GM19467 (cell line): Measurements from ENCODE around the gene NDUFC2.
"Not testable (repeated sequence)": the region's sequence is repeated elsewhere in the genome, so short reads cannot be mapped to it uniquely, and the experiment has no call there.

Source experiments
- ATAC-seq: cut with Tn5 transposase; IDR thresholded peaks from one replicate; pipeline ENCODE4 v1.9.1; 2021; ENCODE audit warnings: mild to moderate bottlenecking, moderate library complexity; ENCODE audit not compliant: unreplicated experiment

NDUFC2 gene

DNA sequence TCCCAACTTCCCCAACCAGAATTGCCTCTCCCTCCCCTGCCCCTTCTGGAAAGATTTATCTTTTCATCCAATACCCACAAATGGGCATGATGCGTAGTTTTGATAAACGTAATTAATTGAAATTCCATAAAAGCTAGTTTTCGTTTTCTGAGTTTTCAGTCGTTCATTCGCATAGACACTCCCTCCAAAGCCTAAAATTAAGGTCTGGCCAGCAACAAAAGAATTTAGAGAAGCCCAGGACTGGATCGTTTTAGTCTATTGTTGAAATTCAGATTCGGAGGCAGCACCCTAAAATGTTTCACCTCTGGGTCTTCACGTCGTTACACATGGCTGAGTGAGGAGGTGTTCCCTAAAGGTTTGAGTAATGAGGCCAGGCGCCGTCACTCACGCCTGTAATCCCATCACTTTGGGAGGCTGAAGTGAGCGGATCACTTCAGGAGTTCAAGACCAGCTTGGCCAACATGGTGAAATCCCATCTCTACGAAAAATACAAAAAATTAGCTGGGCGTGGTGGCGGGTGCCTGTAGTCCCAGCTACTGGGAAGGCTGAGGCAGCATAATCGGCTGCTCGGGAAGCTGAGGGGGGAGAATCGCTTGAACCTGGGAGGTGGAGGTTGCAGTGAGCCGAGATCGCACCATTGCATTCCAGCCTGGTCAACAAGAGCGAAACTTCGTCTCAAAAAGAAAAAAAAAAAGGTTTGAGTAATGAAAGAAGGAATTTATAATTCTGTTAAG is 589 bp upstream of the NDUFC2 start:
- ATAC-seq, result no peak

DNA sequence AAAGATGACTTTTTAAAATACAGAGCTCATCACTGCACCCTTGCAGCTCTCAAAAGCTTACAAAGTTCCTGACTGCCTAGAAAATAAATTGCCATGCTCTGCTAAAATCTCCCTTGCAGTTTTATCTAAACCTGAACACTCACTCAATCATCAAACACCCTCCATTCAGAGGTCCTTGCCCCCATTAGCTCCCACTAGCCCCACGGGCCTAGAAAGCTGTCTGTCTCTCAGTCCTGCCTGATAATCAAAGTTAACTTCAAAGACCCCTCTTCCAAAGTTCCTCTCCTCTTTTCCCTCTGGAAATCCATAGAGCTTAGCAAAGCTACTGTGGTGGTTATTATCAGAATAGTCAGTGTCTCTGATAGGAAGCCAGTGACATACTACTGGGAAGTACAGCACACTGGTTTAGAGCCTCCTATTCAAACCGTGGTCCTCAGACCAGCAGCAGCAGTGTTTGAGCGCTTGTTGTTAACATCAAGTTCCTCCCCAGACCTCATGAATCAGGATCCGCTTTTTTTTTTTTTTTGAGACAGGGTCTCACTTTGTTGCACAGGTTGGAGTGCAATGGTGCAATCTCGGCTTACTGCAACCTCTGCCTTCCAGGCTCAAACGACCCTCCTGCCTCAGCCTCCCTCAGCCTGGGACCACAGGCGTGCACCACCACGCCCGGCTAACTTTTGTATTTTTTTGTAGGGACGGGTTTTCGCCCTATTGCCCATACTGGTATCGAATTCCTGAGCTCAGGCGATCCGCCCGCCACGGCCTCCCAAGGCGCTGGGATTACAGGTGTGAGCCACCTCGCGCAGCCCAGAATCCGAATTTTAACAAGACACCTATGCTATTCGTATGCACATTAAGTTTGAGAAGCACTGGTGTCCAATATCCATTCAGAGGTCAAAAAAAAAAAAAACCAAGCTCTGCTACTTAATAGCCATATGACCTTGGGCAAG is 1.2 kb downstream of the NDUFC2 start:
- no peak for ATAC-seq

DNA sequence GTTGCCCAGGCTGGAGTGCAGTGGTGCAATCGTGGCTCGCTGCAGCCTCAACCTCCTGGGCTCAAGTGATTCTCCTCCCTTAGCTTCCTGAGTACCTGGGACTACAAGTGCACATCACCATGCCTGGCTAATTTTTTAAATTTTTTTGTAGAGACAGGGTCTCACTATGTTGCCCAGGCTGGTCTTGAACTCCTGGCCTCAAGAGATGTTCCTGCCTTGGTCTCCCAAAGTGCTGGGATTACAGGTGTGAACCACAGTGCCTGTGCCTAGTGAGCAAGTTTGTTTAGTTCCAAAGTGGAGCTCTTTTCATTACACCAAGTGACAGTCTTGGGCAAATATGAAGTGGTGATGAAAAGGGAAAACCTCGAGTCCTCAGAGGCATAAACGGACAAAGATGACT is 2.1 kb downstream of the NDUFC2 start:
- ATAC-seq, result not testable (repeated sequence)

DNA sequence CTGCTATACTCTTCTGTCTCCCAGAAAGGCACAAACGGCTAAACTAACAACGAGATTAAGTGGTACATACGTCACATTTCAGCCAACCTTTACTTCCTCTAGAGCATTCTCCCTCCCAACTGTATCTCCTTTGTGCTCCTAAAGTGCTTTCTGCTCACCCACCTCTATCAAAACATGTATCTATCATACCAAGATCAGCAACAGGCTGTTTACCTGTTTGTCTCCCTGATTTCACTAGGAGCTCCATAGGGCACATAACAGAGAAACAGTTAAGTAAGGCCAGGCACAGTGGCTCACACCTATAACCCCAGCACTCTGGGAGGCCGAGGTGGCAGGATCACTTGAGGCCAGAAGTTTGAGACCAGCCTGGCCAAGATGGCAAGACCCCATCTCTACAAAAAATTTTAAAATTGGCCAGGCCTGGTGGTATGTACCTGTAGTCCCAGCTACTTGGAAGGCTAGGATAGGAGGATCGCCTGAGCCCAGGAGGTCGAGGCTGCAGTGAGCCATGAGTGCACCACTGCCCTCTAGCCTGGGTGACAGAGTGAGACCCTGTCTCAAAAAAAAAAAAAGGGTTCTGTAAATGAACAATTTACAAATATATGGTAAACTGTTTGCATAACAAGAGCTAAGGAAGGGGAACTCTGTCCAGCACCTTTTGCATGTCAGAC is 2.8 kb downstream of the NDUFC2 start:
- no peak for ATAC-seq

- no peak for ATAC-seq
Observed at GRCh38 chr11:78074756-78075155, 4.9 kb downstream of the NDUFC2 start.

DNA sequence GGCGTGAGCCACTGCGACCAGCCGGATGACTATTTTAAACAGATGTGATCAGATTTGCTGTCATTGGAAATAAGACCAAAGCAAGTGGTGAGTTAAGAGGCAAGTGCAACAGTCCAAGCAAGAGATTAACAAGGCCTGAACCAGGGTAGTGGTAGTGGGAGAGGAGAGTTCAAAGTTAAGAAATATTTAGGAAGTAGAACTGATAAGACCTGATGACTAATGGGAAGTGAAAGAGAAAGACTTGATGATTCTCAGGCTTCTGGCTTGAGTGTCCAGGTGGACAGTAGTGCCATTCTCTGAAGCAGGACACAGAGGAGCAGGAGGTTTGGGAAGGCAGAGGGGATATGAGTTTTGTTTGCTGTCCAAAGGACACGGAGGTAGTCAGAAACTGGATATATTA is 7.2 kb downstream of the NDUFC2 start:
- no peak for ATAC-seq

DNA sequence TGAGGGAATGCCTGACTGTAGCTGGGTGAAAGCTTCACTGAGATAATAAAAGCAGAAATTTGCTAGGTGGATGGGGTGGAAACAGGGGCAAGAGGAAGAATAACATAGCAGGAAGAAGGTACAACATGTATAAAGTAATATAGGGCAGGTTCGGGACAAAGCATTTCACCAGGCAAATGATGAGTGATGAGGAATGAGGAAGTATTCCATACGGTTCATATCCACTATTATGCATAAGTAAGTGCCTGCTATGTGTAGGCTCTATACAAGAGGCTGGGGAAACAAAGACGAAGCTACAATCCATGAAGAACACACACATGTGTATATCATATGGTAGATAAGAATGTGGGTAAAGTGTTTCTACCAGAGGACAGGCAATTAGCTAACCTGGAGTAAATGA is 7.9 kb downstream of the NDUFC2 start:
- ATAC-seq, result no peak

DNA sequence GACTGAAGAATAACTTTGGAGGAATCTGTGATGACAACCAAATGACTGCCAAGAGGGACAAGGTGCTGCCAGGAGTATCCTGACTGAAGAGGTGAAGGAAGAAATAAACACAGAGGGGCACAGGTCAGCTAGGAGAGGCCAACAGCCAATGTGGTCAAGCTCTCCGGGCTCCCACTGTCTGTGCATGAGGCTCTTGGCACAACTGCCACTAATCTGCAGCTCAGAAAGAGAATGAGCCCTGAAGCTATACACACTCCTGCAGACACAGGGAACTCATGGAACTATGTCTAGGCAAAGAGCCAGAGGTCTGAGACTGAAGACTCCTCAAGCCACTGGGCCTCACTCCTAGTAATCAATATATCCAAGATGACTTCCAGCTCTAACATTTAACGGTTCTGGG is 9.0 kb downstream of the NDUFC2 start:
- ATAC-seq, result no peak

- no peak for ATAC-seq
Observed at GRCh38 chr11:78069465-78069864, 10.2 kb downstream of the NDUFC2 start.

- ATAC-seq, result no peak
Observed at GRCh38 chr11:78067704-78068103, 12.0 kb downstream of the NDUFC2 start.

- ATAC-seq, result no peak
Observed at GRCh38 chr11:78066471-78066870, 13.2 kb downstream of the NDUFC2 start.

DNA sequence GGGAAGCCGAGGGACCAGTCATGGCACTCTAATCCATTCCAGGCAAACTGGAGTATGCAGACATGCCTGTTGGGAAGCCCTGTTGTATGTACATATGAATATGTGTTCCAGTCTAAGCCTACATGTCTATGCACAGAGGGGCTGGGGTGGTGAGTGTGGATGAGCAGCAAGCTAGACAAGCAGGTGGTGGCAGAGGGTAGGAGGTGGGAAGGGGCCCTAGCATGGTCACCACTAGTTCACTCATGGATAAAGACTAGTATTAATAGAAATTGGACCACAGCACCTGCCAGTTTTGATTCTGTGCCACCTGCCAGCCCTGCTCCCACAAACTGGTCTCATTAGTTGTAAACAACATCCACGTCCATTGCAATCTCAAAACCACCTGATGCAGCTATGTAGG is 14.5 kb downstream of the NDUFC2 start:
- no peak for ATAC-seq

- no peak for ATAC-seq
Observed at GRCh38 chr11:78063440-78064181, 16.1 kb downstream of the NDUFC2 start, which contains the start of gene THRSP. THRSP (plus strand) TSS chr11:78063861; CDS start chr11:78063882, 21 bp downstream.

- no peak for ATAC-seq
Observed at GRCh38 chr11:78062671-78063070, 17.0 kb downstream of the NDUFC2 start.

- ATAC-seq, result no peak
Observed at GRCh38 chr11:78061921-78062311, 17.7 kb downstream of the NDUFC2 start.

GRCh38 chr11:78061088-78061920 is 18.4 kb downstream of the NDUFC2 start:
- no peak for ATAC-seq

DNA sequence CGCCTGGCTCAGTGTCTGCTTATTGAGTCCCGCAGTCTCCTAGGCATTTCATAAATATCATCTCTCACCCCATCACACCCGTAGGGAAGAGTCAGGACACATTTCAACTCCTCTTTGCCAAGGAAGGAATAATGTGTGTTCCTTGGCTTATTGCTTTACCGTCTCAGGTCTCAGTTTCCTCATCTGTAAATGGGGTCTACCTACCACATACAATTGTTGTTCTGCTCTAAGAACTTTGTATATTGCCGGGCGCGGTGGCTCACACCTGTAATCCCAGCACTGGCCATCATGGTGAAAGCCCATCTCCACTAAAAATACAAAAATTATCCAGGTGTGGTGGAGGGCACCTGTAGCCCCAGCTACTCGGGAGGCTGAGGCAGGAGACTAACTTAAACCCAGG is 19.1 kb downstream of the NDUFC2 start:
- ATAC-seq, result no peak

GRCh38 chr11:78059749-78060328 is 19.8 kb downstream of the NDUFC2 start:
- ATAC-seq, result not testable (repeated sequence)

- no peak for ATAC-seq
Observed at GRCh38 chr11:78057462-78058055, 22.1 kb downstream of the NDUFC2 start.
